Muscle of back (tissue), 13 donors: ENCODE results near the gene SPIC. TPM values are rescaled to one million over a fixed set of nuclear protein-coding genes. Genes with fewer than 3 reads are reported as not detected.
A peak's percentile ranks its signal among the peaks of the same experiment; 100 is the strongest.
"Not testable (repeated sequence)": the region's sequence is repeated elsewhere in the genome, so short reads cannot be mapped to it uniquely, and the experiment has no call there.

Experiments
- DNase-seq, 3 donors: peaks; one replicate each; pipeline versions ENCODE4 v3.0.0 to v3.0.0-alpha.2; 2013
- long read RNA-seq, 9 donors: transcript quantifications; one replicate each; lab custom pipeline, GENCODE V29; 2026
- polyA plus RNA-seq, 10 donors: library from polyadenylated mRNA; unstranded; fragments of 120-200 nt; gene quantifications; one replicate each; pipeline ENCODE4 v1.2.1, GENCODE V29; 2013; ENCODE audit not compliant: insufficient read length in 10 of 10

Gene SPIC
- under 1 TPM in 1 of 10 donors, not detected in 9; 0.21 TPM for polyA plus RNA-seq
- long read RNA-seq, donor 1: 0 reads
- long read RNA-seq, donor 2: 0 reads
- long read RNA-seq, donor 3: 0 reads
- long read RNA-seq, donor 4: 0 reads
- long read RNA-seq, donor 5: 0 reads
- long read RNA-seq, donor 6: 0 reads
- long read RNA-seq, donor 7: 0 reads
- long read RNA-seq, donor 8: 0 reads
- long read RNA-seq, donor 9: 0 reads

DNA sequence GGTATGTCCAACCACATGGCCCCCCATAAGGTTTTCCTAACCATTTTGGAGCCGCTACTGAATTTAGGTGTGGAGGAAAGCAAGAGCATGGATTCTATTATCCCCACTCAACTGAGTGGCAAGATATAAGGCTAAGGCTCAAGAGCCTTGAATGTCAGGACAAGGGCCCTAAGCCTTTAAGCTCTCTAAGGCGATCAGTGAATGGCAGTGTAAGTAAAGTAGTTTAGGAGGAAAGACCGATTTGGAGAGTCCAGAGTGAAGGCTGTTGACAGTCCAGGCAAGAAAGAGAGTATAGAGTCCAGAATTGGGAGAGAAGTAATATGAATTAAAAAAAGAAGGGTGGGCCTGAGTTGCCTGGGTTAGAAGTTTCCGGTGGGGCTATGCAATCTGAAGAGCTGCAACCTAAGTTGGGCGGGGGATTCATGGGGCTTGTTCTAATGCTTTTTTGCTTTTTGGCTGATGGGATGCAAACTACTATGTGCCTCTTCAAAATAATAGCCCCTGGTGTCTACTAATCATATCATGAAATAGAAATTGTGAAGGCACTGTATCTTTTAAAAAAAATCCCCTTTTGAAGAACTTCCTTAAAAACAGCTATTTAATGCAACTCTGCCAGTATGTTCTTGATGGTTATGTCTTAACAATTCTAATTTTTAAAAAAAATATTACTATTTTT lies at the start of gene SPIC:
TSS of gene SPIC (plus strand) at position 626 of the 676 bp plus-strand sequence. CDS start 1,569 bp downstream, outside the sequence.
- DNase-seq: no peak

DNA sequence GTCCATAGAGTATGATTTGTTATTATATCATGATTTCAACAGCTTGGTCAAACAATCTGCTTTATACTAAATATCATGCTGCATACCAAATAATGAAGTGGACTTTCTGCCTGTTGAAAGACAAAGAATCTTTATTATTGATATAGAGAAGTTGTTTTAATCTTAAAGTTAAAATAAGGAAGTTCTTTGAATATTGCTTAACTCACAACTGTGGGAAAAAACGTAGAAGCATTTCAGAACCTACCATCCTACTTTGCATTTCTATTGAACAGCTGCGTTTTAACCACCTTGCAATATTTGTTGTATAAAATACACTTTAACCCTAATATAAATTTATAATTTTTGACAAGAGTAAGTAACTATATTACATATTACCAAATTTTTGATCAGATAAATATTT lies 44.7 kb upstream of the SPIC start:
- DNase-seq: no peak

DNA sequence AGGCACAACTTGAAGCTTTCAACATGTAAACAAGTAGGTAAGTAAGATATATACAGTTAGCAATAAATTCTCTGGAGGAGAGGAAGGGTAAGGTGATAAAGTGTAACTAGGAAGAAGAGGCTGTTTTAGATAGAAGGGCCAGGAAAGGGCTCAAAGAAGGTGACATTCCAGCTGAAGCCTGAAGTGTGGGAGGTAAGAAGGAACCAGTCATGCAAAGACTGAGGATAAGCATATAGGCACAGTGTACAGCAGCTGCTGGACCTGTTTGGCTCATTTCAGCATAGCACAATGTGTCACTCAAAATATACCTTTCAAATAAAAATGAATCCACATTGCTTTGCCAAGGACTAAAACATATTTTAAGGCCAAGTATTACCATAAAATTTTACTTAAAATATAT lies 39.0 kb upstream of the SPIC start:
- no peak for DNase-seq

DNA sequence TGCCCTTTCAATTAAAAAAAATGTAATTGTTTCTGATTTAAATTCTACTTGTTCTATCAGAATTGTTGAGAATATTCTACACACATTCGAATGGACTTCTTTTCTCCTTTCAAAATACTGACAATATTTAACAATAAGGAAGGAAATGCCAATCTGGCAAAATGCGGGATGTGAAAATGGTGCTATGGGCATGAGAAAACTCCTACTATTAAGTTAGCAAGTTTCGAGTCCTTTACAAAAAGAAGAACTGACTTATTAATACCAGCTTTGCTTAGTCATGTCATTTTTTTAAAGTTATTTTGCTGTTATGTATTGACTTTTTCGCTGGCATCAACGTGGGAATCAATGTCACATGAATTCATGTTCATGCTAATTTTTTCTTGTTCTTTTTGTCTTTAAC lies 35.9 kb upstream of the SPIC start:
- peak in 2 of 3 donors; percentile 1 to 11 for DNase-seq

GRCh38 chr12:101441461-101442224 lies 33.5 kb upstream of the SPIC start:
- no peak for DNase-seq

DNA sequence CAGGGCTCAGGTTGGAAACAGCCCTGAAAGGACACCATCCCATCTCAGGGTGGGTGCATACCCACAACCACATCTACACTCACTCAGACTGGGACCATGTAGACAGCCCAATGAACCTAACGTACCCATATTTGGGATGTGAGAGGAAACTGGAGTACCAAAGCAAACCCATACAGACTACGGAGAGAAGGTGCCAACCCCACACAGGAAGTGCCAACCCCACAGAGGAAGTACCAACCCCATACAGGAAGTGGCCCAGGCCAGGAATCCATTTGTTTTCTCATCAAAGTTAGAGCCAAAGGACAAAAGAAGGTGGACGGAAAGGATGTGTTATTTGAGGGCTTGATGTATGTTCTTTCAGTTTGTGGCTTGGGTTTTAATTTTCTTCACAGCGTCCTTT lies 19.5 kb upstream of the SPIC start:
- no peak for DNase-seq

DNA sequence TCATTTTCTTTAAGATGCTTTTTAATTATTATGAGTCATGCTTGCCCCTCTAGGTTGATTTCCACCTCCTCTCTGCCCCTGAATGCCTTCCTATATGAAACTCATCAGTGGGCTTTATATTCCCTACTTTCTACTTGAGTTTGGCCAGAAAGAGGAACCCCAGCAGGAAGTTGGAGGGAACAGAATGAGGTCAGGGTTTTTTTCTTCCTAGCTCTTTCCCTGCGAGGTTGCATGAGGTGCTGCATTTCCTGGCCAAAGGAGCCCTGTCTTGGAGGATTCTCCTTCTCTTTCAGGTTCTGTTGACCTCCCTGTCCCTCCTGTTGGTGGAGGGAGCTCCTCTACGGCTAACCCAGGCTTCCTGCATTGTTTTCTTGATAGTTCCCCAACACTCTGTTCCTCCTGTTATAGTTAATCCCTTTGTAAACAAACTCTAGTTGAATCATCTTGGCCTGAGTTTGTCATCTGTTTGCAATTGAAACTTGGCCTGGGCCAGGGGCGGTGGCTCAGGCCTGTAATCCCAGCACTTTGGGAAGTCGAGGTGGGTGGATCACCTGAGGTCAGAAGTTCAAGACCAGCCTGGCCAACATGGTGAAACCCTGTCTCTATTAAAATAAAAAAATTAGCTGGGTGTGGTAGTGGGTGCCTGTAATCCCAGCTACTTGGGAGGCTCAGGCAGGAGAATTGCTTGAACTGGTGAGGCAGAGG lies 15.3 kb upstream of the SPIC start:
- DNase-seq: peak; percentile 8 to 42 (median 36)

DNA sequence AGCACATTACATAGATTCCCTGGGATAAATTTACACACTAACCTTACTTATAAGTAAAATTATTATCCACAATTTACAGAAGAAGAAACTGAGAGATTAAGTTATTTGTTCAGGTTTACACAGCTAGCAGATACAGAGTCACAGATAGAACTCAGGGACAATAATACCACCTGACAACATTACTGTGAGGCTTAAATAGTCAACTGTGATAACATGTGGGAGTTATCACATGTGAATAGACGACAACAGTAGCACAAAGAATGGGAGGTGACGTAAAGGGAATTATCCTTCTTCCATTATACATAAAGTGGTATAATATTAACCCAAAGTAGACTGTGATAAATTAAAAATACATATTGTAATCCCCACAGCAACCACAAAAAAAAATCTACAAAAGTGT lies 6.2 kb upstream of the SPIC start:
- DNase-seq: no peak

GRCh38 chr12:101470939-101471338 lies 4.2 kb upstream of the SPIC start:
- peak in 1 of 3 donors; percentile 2 for DNase-seq

DNA sequence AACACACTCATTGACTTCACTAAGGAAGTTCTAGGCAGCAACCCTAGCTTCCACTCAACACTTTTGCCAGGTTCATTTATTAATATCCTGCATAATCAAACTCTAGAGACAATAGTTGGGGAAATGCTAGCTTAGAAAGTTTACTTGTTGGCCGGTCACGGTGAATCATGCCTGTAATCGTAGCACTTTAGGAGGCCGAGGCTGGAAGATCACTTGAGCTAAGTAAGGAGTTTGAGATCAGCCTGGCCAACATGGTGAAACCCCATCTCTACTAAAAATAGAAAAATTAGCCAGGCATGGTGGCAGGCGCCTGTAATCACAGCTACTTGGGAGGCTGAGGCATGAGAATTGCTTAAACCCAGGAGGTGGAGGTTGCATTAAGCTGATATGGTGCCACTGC lies 3.3 kb upstream of the SPIC start:
- DNase-seq: not testable (repeated sequence)

GRCh38 chr12:101474248-101474647 lies 888 bp upstream of the SPIC start:
- no peak for DNase-seq

DNA sequence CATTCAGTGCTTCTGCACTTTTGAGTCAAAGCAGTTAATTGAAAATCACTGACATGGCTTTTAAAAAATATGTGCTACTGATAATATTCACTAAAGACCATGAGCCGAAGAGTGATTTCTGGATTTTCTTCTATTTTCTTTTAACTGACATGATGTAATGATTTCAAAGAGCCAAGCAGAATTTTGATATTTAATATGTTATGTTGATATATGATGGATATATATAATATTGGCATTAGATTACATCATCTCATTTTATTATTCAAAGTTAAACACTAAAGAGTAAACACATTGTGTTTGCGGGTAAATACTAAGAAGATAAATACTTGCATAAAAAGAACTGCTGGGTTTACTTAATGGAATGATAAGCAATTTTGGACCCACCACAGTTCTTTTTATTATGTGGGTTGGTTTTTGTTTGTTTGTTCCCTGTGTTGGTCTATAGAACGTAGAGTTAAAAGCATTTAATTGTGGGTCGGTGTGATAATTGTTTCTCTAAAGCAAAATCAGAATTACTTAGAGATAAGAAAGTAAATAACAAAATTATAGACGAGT lies 692 bp downstream of the SPIC start:
- no peak for DNase-seq

- no peak for DNase-seq
Observed at GRCh38 chr12:101480849-101481248, 5.7 kb downstream of the SPIC start.

- DNase-seq: no peak
Observed at GRCh38 chr12:101485021-101485420, 9.9 kb downstream of the SPIC start.

DNA sequence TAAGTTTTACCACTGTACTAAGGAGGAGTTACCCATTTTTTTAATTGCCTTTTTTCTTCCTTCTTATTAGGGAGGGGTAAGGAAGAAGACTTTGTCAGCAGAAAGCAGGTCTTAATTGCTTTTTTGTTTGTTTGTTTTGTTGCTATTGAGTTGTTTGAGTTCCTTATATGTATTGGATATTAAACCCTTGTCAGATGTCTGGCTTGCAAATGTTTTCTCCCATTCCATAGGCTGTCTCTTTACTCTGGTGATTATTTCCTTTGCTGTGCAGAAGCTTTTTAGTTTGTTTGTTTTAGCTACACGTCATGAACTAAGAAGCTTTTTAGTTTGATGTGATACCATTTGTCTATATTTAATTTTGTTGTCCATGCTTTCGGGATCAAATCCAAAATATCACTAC lies 13.3 kb downstream of the SPIC start:
- no peak for DNase-seq

DNA sequence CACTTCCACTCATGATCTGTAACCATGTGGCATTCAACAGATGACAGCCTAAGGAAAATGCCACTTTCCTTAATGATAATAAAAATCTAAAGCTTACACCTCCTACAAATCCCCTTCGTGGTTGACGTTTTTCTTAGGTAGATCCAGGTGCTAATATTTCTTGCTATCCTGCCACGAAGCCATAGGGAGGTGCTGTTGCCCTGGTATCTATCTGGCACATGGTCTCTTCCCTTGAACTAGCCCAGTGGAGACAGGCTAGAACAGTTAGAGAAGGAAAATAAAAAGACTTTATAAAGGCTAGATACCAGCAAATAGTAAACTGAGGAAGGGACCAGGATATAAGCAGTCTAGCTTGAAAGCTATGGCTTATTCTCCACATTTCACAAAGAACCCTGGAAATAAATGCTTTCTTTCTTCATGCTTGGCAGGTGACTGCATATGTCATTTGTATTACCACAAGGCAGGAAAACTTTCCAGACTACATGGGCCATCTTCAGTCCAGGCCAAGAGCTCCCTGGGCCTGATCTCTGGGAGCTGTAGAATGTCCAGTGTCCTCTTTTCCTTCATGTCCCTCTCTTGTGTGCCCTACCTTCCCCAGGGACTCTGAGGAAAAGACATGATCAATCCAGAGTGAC lies 15.3 kb downstream of the SPIC start:
- peak in 2 of 3 donors; percentile 9 to 13 for DNase-seq

GRCh38 chr12:101491329-101491728 lies 16.2 kb downstream of the SPIC start:
- DNase-seq: peak in 1 of 3 donors; percentile 2

DNA sequence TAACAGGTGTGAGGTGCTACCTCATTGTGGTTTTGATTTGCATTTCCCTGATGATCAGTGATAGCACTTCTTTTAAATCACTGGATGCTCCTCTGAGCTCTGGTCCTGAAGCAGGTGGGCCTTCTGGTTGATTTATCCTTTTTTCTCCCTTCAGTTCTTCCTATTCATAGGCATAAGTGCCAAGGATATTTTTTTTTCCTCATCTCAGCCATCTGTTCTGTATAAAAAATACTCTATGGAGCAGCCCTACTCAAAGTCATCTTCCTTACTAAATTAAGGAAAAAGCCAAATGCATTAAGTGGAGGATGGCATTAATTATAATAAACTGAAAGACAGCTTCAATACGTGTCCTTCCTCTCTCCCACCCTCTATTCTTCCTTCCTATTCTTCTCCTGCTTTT lies 18.4 kb downstream of the SPIC start:
- no peak for DNase-seq

DNA sequence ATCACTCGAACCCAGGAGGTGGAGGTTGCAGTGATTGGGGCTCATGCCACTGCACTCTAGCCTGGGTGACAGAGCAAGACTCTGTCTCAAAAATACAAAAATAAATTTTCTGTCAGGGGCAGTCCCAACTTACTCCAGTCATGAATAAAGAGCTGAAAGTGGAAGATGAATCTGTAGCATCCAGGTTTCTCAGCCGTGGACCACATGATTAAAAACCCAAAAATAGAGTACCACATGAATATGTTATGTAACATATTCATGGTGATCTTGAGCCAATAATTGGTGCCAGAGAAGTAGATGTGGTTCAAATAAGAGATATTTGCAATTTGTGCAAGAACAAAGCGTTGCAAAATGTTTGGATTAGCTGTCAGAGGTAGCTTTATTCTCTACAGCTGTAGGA lies 23.1 kb downstream of the SPIC start:
- no peak for DNase-seq

GRCh38 chr12:101501410-101501995 lies 26.4 kb downstream of the SPIC start:
- DNase-seq: peak in 2 of 3 donors; percentile 15 to 23

- DNase-seq: no peak
Observed at GRCh38 chr12:101521136-101521535, 46.0 kb downstream of the SPIC start.
